GM13977 (cell line): Measurements from ENCODE around the gene FYB1.

Experiments used
- DNase-seq: peaks from one replicate; pipeline ENCODE4 v3.0.0; 2012; ENCODE audit warnings: low spot score
- CTCF ChIP-seq: IDR thresholded peaks from 2 replicates; pipeline ENCODE4 v1.5.1; 2012; ENCODE audit warnings: mild to moderate bottlenecking, control low read depth; ENCODE audit not compliant: insufficient read depth; ENCODE audit errors: extremely low read depth, missing control alignments
- in situ Hi-C: fragments of 300-500 bp; cut with MboI; formaldehyde crosslinking; loops from one replicate; pipeline ENCODE4 v1.12.0; 2022; ENCODE audit warnings: low sequenced_read_pairs, low pct_unique_long_range_greater_than_20kb, mixed read lengths, inconsistent platforms; ENCODE audit not compliant: unreplicated experiment

The FYB1 gene

GRCh38 chr5:39201781-39202596 is 17.4 kb downstream of the FYB1 start:
- in situ Hi-C loops, result no loop called here
- no peak for DNase-seq
- TF ChIP-seq CTCF, result no peak

- TF ChIP-seq CTCF, result no peak
- no peak for DNase-seq
- in situ Hi-C loops, result no loop called here
These were observed 18.1 kb downstream of the FYB1 start for GRCh38 chr5:39201160-39201780.

GRCh38 chr5:39200081-39200480 is 19.3 kb downstream of the FYB1 start:
- DNase-seq, result no peak
- in situ Hi-C loops, result no loop called here
- no peak for TF ChIP-seq CTCF

GRCh38 chr5:39199335-39199734 is 20.0 kb downstream of the FYB1 start:
- TF ChIP-seq CTCF, result no peak
- no peak for DNase-seq
- in situ Hi-C loops, result no loop called here

- DNase-seq, result no peak
- no peak for TF ChIP-seq CTCF
- in situ Hi-C loops, result no loop called here
These were observed 21.2 kb downstream of the FYB1 start for GRCh38 chr5:39198127-39198526.

- TF ChIP-seq CTCF, result no peak
- in situ Hi-C loops, result no loop called here
- no peak for DNase-seq
These were observed 21.8 kb downstream of the FYB1 start for GRCh38 chr5:39197556-39197955.
